ENCODE data around the gene DCC.

GRCh38 chr18:53281406-53281805 lies 941.4 kb downstream of the DCC start:
- TF ChIP-seq CTCF (conservative IDR thresholded peaks at IDR 0.05 in 1 of 2, IDR thresholded peaks at IDR 0.05 in 1 of 2; ENCODE audit: low read depth in 1 of 2, low read length in 2 of 2), result no peak
- no peak for TF ChIP-seq EZH2 (IDR thresholded peaks at IDR 0.05; ENCODE audit: low read length, missing control alignments)

Data from fibroblast of lung (primary cell).